Measurements from ENCODE around the gene PDXK.
"Not testable (repeated sequence)": the region's sequence is repeated elsewhere in the genome, so short reads cannot be mapped to it uniquely, and the experiment has no call there.

The PDXK gene

DNA sequence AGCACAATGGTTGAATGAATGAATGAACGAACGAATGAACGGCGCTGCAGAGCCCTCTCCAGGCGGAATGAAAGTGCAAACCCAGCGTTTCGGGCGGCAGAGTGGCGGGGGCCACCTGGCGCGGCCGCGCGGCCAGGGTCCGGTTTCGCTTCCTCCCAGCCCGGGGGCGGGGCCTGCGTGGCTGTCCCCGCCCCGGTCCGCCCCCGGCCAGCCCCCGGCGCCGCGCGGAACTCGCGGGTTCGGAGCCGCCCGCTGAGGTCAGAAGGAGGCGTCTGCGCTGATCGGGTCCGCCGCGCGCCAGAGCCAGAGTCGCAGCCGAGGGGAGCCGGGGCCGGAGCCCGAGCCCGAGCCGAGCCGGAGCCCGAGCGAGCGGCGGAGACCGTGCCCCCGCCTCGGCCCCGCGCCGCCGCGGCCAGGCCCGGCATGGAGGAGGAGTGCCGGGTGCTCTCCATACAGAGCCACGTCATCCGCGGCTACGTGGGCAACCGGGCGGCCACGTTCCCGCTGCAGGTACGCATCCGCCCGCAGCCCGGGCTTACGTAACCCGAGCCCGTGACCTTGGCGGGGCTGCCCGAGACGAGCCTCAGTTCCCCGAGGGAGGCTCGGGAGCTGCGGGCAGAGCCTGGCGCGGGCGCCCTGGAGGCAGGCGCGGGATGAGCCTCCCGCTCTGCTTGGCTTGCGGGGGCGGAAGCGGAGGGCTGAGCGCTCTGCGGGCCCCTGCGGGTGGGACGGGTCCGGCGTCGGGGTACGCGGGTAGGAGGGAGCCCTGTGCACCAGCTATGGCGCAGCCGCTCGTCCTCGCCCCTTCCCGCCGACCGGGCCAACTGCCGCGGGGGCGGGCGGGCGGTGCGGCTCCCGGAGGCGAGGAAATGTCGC, at the start of gene PDXK:
PDXK (plus strand) TSS at position 258 of the 876 bp plus-strand sequence; CDS start at position 424, 166 bp downstream.
- DNase-seq = peak; percentile 82

DNA sequence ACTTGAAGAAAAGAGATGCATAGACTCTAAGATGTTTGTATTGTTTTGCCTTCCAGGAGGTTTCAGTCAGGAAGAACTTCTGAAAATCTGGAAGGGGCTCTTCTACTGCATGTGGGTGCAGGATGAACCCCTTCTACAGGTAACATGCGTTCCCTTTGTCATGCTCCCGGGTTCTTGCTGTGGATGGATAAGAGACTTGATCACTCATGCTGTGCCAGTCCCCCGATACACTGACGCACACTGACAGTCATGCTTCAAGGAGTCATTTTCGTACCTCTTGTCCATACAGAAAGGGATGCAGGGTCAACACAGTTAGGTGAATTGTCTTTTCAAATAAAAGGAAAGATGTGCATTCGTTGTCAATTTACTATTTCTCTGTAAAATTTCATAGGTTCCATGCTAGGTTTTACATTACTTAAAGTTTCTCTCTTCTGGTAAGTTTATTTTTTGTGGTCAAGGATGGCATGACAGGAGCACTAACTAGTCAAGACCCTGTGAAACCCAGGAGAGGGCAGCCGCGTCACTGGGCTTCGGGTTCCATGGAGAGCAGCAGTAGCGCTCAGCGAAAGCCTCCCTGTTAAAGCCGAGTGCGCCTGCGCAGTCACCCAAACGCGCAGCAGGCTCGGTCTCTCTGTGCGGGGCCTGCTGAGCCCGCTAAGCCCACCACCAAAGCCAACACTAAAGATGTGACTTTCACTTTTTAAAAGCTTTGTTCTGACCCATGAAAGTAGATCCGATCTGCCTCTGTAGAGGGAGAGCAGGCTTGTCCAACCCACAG, 48.9 kb upstream of the PDXK start:
- DNase-seq = no peak

DNA sequence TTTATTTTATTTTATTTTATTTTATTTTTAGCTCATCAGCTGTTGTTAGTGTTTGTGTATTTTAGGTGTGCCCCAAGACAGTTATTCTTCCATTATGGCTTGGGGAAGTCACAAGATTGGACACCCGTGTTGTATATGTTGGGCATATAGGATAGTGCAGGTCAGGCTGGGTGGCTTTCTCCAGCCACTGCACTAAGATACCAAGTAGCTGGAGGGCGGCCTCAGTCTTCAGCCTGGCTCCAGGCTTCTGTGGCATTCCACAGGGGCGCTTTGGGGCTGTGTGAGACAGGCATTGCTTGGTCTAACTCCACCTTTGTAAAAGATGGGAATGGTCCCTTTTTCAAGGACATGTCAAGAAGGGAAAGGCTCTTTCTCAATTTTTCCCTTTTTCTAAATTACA, 43.1 kb upstream of the PDXK start:
- DNase-seq = no peak

DNA sequence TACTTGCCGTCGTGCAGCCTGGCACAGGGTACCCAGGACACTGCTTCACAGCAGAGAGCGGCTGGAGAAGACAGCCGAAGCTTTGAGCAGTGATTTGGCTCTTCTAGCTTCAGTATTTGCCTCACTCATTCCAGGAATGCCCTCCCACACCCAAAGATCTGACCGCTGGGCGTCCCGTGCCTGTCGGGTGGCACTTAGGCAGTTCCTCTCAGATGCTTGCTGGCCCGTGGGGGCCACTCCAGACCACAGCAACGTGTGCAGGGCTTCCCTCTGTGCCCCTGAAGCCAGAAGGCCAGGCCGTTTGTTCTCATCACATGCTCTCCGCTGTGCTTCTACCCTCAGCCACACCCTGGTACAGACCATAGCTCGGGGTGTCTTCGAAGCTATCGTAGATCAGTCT, 42.5 kb upstream of the PDXK start:
- no peak for DNase-seq

DNA sequence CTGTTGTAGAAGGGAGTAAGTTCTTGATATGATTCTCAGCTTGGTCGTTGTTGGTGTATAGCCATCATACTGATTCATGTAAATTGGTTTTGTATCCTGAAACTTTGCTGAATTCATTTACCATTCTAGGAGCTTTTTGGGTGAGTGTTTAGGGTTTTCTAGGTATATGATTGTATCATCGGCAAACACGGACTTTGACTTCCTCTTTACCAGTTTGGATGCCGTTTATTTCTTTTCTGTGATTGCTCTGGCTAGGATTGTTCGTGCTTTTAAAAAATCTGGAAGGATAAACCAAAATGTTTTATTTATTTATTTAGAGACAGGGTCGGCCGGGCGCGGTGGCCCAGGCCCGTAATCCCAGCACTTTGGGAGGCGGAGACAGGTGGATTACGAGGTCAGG, 39.0 kb upstream of the PDXK start:
- no peak for DNase-seq

DNA sequence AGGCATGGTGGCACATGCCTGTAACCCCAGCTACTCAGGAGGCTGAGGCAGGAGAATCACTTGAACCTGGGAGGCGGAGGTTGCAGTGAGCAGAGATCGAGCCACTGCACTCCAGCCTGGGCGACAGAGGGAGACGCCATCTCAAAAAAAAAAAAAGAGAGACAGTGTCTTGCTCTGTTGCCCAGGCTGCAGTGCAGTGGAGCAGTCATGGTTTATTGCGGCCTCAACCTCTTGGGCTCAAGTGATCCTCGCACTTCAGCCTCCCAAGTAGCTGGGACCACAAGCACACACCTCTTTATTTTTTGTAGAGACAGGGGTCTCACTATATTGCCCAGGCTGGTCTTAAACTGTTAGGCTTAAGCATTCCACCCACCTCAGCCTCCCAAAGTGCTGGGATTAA, 38.5 kb upstream of the PDXK start:
- not testable (repeated sequence) for DNase-seq

DNA sequence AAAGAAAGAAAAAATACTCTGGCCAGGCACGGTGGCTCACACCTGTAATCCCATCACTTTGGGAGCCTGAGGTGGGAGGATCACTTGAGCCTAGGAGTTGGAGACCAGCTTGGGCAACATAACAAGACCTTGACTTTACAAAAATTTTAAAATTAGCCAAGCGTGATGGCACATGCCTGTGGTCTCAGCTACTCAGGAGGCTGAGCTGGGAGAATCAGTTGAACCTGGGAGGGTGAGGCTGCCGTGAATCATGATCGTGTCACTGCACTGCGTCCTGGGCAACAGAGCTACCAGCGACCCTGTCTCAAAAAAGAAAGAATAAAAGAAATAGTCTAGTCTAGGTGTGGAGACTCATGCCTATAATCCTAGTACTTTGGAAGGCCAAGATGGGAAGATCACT, 37.3 kb upstream of the PDXK start:
- no peak for DNase-seq

DNA sequence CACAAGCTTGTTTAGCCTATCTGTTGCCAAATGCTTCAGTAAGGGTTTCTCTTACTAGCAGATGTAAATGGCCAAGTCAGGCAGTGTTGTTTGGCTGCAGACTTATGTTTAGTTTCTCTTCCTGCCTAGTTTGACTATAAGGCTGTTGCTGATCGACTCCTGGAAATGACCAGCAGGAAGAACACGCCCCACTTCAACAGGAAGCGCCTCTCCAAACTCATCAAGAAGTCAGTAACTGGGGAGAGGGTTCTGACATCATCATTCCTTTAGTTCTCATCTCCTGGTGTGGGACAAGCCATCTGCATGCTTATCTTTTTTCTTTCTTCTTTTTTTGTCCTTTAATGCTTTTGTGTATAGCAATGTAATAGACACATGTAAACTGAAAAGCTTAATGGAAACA, 34.5 kb upstream of the PDXK start:
- peak; percentile 37 for DNase-seq

DNA sequence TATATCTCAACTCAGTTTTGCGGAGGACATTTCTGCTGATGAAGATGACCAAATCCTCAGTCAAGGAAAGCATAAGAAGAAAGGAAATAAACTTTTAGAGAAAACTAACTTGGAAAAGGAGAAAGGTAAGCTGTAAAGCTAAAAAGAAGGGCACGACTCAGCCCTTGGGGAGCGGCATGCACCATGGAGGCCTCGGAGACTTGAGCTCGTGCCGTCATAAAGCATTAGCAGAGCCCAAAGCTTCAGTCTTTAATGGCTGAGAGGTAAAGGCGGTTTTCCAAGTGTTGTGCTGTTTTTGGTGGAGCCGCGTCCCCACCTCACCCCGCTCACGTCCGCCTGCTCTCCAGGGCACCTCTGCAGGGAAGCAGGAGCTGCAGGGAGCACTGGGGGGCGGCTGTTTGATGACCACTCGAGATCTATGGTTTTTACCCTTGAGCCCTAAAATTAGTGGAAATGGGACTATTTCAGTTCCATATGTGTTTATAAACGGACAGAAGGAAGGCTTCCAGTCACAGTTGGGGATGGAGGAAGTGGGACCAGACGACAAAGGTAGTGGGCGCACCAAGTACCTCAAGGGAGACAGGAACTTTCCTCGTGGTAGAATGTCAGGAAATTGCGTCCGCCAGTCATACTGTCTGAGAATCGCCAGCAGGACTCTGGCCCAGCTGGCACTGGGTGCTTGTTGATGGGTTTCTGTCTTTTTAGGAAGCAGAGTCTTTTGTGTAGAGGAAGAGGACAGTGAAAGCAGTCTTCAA, 31.9 kb upstream of the PDXK start:
- DNase-seq = peak; percentile 21

DNA sequence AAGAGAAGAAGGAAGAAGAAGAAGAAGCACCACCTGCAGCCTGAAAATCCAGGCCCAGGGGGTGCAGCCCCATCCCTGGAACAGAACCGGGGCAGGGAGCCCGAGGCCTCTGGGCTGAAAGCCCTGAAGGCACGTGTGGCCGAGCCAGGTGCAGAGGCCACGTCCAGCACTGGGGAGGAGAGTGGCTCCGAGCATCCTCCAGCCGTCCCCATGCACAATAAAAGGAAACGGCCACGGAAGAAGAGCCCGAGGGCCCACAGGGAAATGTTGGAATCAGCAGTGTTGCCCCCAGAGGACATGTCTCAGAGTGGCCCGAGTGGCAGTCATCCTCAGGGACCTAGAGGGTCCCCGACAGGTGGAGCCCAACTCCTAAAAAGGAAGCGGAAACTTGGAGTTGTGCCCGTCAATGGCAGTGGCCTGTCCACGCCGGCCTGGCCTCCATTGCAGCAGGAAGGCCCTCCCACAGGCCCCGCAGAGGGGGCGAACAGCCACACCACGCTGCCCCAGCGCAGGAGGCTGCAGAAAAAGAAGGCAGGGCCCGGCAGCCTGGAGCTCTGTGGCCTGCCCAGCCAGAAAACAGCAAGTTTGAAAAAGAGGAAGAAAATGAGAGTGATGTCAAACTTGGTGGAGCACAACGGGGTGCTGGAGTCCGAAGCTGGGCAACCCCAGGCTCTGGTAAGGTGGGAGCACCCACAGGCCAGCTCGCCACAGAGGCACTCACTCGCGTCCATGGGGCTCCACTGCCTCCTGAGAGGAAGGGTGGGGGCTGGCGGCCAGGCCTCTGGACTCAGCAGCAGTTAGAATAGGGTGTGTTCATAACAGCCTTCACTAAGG, 31.1 kb upstream of the PDXK start:
- DNase-seq = peak; percentile 44

DNA sequence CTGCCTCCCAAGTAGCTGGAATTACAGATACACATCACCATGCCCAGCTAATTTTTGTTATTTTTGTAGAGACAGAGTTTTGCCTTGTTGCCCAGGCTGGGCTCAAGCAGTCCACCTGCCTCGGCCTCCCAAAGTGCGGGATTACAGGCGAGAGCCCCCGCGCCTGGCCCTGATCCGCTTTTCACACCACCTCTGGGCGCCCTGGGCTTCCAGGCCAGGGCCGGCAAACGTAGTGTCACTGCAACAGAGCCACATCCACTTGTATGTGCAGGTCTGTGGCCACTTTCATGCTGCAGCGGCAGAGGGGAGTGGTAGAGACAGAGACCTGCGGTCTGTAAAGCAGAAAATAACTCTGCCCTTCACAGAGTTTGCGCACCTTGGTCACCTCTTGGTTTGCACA, 30.0 kb upstream of the PDXK start:
- no peak for DNase-seq

DNA sequence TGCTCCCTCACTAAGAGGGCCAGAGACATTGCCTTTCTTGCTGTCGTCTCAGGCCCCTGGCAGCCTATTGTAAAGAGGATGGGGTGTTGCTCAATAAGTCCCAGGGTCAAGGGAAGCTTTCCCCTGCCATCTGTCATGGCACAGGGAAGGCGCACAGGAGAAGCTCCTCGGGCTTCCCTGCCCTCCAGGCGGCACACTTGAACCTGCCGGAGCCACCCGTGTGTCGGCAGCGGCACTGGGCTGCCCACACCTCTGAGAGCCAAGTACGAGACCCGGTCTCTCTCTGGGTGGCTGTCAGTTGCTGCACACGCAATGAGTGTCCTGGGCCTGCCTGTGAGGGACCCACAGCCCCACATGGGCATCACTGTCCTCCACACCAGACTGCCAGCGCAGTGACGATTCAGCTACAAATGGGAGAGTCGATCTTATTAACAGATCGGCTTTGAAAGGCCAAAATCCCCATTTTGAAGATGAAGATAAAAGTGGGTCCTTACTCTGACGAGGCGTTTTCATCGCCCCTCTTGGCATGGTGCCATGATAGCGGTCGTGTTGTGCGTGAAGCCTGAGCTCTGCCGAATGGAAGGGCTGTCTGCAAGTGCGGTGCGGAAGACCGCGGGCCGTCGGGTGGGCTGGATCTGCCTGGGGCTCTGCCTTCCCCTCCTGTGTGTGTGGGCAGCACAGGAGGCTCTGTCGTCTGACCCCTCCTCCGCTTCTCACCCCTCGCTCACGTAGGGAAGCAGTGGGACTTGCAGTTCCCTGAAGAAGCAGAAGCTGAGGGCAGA, 29.2 kb upstream of the PDXK start:
- no peak for DNase-seq

DNA sequence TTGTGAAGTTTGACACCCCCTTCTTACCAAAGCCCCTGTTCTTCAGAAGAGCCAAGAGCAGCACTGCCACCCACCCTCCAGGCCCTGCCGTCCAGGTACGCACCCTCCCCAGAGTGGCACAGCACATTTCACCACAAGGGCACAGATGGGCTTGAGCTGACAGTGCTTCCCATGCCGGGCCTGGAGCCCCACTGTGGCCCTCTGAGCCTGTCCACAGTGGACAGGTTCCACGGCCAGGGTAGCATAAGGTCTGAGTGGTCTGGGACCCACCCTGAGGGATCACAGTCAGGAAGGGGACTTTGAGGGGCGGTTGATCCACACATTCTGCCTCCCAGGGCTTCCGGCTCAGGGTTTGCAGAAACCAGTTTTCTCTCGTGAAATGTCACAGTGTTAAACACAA, 28.6 kb upstream of the PDXK start:
- DNase-seq = no peak

DNA sequence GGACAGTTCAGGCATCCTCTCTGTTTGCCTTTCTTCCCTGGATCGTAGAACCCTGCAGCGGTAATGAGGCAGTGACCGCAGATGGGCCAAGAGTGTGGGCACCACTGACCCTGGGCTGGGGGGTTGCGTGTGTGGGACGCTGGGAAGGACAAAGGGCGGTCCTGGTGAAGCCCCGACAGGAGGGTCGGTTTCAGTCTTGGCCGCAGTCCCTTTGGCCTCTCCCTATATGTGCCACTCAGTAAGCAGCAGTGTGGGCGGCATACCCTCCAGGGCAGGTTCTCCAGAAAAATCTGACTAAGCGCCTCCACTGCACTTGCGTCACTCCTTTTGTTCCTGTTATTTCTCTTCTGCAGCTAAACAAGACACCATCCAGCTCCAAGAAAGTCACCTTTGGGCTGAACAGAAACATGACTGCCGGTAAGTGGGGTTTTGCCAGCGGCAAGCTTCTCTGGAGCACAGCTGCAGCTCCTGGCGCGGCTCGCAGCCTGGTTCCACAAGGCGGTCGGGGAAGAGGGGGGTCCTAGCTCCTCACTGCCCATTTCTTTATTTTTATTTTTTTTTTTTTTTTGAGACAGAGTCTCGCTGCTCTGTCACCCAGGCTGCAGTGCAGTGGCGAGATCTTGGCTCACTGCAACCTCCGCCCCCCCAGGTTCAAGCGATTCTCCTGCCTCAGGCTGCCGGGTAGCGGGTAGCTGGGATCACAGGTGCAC, 27.7 kb upstream of the PDXK start:
- DNase-seq = no peak

DNA sequence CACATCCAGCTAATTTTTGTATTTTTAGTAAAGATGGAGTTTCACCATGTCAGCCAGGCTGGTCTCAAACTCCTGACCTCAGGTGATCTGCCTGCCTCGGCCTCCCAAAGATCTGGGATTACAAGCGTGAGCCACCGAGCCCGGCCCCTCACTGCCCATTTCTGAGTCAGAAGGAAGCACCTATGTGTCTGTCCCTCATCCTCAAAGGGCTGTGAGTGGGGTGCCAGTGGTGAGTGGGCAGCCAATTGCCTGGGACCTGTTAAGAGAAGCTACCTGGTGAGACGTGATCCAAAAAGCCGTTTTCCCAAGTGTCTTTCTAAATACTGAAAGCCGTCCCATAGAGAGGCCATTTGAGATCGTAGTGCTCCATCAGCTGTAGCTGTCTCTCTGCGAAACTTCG, 27.1 kb upstream of the PDXK start:
- no peak for DNase-seq

DNA sequence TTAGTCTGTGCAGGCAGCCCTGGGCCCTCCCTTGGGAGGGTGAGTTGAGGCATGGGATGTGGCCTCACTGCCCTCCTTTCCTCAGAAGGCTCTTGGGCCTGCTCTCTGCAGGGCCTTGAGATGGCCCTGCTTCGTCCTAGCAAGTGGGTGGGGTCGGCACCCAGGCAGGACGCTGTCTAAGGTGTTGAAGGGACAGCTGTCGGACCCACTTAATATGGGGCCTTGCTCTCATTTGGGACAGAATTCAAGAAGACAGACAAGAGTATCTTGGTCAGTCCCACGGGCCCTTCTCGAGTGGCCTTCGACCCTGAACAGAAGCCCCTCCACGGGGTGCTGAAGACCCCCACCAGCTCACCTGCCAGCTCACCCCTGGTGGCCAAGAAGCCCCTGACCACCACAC, 26.0 kb upstream of the PDXK start:
- DNase-seq = no peak

DNA sequence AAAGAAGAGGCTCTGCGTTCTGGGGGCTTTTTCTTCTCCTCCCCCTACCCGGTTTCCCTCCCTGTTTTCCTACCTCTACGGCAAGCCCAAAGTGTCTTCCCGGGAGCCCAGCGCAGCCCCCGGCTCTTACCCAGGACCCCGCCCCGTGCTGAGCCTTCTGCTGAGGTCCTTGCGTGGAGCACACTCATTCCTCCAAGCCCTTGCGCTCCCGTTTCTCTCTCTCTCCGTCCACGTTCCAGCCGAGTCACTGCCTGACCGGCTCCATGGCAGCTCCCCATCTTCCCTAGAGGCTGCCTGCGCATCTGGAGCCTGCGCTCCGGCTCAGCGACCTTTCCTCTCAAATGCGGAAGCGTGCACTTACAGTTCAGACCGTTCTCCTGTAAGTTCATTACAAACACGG, 24.9 kb upstream of the PDXK start:
- no peak for DNase-seq

DNA sequence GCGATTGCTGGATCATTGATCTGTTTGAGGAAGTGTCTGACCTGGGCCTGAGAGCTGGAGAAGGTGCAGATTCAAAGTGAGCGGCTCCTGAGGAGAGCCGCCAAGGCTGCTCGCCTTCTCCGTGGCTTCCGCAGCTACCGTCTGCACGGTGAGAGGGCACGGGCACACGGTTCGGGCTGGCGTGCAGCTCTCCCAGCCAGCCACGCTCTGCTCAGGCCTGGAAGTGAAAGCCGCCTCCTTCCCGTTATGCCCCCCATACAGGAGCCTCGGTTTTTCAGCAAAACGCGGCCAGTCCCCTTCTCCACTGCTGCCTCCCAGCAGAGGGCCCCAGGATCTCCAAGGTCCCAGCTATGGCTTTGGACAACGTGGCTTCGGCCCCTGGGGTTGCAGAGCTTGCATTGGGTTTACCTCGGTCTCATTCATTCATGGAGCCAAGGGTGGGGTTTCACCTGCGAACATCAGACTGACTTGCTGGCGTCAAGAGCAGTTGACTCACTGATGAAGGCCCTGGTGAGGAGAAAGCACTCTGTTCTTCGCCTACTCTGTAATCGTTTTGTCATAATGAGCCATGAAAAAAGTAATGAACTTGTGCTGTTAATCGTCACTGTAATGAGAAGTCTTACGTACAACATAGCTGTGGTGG, 24.4 kb upstream of the PDXK start:
- DNase-seq = no peak

DNA sequence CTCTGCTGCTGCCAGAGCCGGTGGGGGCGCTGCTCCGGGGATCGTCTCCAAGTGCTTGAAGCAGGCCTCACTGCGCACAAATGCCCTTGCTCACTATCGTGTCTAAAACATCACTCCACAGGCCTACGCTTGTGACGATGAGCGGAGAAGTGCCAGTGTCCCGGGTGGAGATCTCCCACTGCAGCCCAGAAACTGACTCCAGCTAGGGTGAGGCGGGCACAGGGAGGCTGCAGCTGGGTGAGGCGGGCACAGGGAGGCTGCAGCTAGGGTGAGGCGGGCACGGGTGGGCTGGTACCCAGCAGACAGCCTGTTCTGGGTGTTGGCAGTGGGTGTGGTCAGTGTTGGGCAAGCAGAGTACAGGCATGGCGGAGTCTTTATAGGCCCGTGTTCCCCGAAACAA, 22.7 kb upstream of the PDXK start:
- DNase-seq = no peak
